Cardiac septum (tissue), 1 donor: ENCODE measurements around the gene ITPR1. TPM values are rescaled to one million over a fixed set of nuclear protein-coding genes. Genes with fewer than 3 reads are reported as not detected.

Experiments
- DNase-seq: peaks from one replicate; pipeline ENCODE4 v3.0.0-alpha.2; 2020; ENCODE audit warnings: low spot score
- intact Hi-C: fragments of 100-400 bp; cut with DNase I; formaldehyde crosslinking; loops from one replicate; pipeline ENCODE4 v1.14.0; 2022
- total RNA-seq: library from RNA; stranded (reverse); fragmentation: NEBNext Ultra II Directional; extraction: Animal tissue kit (Norgen Biotek cat#: 25700); gene quantifications from one replicate; pipeline ENCODE4 v1.2.1, GENCODE V29; 2021
- donor health status: DM: no; HTN: no; CAD: no.

The ITPR1 gene
- total RNA-seq, 1 donor from 2014 or later = 19.5 TPM

DNA sequence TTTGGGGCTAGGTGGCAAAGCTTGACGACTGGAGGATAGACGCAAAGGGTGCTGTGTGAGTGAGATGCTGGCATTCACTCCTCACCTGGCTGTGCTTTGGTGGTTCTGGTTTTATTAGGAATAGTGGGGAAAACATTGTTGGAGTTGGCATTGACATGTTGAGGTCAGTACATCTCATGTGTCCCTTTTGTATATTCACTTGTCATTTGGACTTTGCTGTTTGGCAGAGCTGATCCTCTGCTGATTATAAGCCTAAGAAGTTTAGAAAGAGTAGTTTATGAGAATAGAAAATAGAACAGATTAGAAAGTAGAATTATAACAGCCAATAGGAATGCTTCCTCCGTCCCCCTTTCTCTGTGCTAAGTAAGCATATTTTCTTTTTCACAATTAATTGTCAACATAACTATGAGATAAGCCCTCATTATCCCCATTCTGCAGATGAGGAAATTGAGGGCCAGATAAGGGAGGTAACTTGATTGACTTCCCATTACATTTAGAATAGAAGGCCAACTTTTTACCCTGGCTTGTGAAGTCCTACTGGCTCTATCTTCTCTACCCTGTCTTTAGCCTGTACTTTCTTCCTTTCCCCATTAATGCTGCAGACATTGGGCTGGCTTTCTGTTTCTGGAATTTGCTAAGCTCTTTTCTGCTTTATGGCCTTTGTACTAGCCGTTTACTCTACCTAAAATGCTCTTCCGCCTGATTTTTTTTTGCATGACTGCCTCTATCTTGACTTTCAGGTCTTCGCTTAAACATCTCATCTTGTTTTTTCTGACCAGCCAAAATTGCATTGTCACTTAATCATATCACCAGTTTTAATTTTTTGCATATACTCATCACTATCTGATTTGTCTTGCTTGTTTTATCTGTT, 12.8 kb downstream of the ITPR1 start:
- intact Hi-C loops = no loop called here
- DNase-seq = no peak

DNA sequence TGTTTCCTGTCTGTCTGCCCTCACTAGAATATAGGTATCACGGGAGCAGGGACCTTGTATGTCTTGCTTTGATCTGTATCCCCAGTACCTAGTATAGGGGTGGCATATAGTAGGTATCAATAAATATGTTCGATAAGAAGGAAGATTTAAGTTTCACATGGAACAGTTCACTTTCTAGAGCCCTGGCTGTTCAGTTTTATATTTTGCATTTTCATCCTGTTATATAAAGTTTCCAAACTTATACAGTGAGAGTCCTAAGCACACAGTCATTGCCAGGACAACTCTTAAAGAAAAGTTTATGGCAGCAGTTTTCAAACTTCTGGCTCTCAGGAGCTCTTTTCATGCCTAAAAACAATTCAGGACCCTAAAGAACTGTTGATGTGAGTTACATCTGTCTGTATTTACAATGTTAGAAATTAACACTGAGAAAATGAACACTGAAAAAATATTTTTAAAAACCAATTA, 13.4 kb downstream of the ITPR1 start:
- no peak for DNase-seq
- intact Hi-C loops = no loop called here

DNA sequence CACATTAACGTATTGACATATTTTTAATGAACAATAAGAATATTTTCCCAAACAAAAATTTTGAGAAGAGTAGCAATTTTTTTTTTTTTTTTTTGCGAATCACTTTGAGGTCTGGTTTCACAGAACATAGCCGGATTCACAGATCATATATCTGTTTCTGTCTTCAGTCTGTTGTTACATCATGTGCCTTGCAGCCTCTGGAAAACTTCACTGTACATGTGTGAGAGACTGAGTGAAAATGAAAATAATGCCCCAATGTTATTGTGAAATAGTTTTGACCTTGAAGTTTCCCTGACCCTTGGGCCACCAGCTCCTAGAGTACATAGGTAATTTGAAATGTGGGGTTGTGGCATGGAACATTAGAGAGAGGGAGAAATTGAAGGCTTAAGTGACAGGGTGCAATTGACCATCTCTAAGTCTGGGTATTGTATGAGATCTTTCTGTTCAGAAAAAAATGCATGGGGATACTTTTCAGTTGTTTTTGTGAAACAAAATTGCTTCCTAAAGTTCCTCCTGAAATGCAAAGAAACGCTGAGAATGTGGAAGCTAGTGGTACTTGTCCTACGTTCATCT, 14.0 kb downstream of the ITPR1 start:
- no peak for DNase-seq
- intact Hi-C loops = no loop called here

DNA sequence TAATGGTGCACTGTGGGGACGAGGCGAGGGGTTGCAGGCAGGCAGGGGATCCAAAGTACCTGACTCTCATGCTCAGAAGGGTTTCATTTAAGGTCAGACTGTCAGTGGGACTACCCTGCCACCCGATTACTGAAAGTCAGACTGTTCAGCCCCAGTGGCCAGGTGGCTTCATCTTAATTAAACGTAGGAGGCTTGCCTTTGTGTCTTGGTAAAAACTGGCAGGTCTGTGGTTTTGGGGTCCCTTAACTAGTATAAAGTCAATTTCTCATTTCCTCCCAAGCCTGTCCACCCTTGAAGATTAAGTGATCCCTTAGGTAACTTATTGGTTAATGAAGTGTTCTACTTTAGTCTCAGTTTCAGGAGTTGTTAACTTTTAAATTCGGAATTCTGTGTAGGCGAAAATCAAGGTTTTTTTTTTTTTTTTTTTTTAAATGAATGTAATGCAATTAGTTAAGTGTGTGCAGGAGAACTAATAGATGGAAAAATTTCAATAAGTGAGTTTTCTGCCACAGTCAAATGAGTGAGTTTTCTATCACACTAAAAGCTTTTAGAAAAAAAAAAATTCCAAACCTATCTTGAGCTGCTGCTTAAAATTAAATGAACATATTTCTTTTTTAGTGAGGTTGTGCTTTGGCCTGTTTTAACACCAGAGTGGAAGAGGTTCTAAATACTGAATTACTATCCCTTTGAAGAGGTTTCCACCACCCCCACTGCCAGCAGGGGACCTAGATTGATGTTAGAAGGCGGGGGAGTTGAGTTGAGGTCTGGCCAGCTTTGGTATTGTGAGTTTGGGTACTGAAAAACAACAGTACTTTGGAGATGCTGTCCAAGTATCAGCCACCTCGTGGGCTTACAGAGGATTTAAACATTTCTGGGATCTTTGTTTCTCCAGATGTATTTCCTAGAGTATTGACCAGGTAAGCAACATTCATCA, 15.2 kb downstream of the ITPR1 start:
- no peak for DNase-seq
- intact Hi-C loops = no loop called here

DNA sequence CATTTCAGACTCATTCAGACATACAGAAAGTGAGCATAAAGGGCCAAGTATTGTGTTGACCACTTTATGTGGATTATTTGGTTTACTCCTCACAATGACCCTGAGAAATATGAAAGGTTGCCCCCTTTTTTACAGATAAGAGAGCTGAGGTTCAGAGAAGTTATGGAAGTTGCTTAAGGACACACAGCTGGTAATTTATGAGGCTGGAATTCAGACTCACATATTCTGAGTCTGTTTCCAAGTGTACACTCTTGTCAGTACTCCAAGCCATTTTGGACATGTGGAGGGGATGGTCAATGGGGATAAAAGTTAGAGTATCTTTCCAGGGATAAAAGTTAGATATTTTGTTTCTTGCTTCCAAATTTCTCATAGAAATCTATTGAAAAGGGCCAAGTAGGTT, 15.9 kb downstream of the ITPR1 start:
- DNase-seq = no peak
- intact Hi-C loops = no loop called here

DNA sequence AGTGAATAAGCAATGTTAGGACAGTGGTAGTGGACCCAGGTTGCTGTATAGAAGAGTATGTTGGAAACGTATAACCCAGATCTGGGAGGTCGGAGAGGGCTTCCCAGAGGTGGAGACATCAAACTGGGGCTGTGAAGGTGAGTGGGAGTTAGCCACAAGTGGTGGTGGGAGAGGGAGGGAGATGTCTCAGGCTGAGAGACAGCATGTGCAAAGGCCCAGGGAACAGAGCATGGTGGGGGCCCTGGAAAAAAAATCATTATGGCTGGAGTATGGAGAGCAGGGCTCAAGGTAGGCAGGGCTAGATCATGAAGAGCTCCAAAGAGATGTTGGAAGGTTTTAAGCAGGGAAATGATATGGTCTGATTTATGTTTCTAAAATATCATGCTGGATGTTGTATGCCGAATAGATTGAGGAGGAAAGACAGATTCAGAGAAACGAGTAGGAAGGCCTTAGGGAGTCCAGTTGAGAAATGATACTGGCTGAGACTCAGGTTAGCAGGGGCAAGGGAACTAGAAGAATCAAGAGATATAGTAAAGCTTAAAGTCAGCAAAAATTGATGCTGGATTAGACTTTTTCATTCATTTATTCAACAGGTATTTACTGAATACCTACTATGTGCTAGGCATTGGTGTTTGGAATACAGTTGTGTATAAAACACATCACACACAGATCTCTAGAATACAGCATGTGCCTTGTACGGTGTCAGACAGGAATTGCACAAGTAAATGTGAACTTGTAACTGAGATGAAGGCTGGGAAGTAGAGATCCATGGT, 17.0 kb downstream of the ITPR1 start:
- intact Hi-C loops = no loop called here
- DNase-seq = no peak

DNA sequence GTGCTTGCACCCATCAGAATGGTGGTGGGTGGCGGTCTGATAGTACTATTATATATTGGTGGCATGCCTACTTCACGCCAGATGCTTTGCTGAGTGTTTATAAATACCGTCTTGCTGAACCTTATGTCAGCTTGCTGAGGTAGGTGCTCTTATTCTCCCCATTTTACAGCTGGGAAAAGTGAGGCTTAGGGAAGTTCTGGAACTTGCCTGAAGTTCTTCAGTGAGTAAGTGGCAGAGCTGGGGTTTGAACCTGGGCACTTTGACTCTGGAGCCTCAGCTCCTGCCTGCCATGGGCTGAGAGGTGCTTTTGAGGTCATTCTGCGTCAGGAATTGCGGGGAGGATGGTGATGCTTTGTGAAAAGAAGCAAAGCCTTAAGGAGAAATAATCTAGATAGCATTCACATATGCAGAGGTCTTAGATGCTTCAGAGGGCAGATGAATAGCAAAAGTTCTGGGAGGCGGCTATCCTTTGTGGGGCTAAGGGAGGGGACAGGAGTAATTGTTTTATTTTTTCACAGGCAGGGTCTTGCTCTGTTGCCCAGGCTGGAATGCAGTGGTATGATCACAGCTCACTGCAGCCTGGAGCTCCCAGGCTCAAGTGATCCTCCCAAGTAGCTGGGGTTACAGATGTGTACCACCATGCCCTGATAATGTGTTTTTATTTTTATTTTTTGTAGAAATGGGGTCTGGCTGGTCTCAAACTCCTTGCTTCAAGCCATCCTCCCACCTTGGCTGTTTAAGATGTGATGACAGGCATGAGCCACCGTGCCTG, 18.5 kb downstream of the ITPR1 start:
- DNase-seq = no peak
- intact Hi-C loops = no loop called here

DNA sequence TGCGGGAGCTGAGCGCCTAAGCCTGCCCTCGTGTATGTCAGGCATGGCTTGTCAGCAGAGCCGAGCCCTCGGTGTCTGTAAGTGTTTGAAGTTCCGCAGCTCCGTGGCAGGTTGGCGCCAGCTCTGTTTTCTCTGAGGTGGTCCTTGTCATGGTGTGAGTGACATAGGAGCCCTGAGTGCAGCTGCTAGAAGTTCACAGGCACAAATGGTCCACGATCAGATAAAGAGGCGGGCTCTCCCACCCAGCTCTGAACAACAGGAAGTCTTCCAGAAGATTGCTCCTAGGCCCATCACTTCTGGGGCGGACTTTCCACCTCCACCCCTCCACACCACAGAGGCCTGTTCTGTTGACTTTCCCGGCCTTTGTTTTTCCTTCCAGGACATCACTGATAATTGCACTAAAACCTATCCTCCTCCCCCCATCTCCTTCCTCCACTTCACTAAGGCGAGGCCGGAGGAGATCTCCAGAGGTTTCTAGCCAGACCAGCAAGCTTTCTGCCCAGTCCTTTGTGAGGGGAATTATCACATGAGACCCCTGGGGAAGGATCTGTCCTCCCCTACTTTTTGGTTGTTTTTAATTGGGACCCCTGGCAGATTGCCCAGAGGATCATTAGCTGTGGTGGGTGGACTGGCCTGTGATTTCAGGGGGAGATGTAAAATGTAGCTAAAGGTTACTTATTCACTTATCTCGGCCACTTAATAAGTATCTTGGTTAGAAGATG, 19.9 kb downstream of the ITPR1 start:
- no peak for DNase-seq
- intact Hi-C loops = no loop called here

DNA sequence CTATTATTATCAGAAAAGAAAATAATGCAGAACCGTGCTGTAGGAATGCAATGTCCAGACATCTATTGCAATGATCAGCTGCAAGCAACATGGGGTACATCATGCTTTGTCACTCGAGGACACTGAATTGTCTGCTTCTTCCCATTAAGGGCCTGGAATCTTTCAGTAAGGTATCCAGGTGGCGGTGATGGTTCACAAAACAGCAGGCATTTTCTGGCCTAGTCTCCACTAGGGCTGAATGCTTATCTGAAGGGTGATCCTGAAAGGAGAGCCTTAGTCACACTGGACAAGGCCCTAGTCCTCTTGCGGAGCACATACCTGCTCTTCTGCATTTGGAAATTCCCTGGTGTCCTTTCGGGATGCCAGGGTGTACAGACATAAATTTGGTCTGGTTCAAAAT, 21.2 kb downstream of the ITPR1 start:
- no peak for DNase-seq
- intact Hi-C loops = no loop called here

DNA sequence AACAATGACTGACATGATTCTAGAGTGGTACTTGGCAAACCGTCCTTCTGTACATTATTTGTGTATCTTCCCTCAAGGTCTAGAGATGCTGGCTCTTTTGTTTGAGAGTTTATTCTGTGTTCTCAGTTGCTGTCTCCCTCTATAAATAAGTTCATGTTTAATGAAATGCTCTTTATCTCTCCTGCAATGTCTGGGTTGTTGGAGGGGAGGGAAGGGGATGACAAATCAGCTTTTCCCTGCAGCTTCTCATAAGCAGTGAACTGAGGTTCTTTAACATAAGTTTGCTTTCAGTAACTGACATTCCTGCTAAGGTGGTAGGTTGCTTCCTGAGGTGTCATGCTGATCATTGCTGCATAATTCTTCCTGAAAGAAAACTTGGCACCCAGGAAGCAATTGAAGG, 21.8 kb downstream of the ITPR1 start:
- intact Hi-C loops = loop anchor here (5.0 kb wide), 1 partner anchor 38 kb away; no protein-coding TSS in a partner anchor
- DNase-seq = no peak

DNA sequence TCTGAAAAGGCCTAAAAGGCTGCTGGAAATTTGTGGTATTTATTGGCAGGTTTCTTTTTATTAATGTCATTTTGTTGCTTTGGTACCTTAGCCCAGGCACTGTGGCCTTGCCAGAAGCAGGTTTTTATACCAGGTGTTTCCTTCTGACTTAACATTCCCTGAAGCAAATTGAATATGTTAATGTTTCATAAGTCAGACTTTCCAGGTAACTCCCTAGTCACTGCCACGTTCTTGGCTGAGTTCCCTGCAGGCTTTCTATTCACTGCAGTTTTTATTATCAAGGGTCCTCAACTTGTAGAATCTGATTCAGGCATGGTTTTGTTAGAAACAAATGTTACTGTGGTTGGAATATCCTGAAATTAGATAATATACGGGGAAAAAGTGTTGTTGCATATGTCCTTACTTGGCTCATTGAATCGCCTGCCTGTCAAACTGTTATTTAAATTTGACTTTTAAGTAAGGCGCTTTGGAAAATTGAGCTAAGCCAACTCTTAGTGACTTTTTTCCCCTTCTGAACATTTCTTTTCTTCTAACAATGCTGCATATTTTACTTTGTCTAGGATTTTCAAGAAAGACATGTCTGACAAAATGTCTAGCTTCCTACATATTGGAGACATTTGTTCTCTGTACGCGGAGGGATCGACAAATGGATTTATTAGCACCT, 22.9 kb downstream of the ITPR1 start:
- no peak for DNase-seq
- intact Hi-C loops = loop anchor here (5.0 kb wide), 1 partner anchor 39 kb away; no protein-coding TSS in a partner anchor

DNA sequence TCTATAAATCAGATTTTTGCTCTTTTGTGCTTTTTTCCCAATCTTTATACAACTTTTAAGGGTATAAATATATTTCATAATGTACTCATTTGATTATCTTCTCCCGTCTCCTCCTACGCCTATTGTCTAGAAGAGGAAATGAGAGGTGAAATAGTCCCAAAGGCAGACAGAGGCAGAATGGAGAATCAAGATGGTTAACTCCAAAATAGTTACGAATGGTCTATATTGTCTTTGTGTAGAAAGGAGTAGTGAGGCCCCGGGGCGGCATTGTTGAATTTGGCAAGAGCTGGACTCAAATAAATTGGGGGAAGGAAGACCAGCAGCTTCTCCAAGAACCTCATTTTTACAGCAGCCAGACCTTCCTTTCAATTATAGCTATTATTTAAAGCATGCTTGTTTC, 23.9 kb downstream of the ITPR1 start:
- DNase-seq = no peak
- intact Hi-C loops = loop anchor here (5.0 kb wide), 1 partner anchor 40 kb away; no protein-coding TSS in a partner anchor

DNA sequence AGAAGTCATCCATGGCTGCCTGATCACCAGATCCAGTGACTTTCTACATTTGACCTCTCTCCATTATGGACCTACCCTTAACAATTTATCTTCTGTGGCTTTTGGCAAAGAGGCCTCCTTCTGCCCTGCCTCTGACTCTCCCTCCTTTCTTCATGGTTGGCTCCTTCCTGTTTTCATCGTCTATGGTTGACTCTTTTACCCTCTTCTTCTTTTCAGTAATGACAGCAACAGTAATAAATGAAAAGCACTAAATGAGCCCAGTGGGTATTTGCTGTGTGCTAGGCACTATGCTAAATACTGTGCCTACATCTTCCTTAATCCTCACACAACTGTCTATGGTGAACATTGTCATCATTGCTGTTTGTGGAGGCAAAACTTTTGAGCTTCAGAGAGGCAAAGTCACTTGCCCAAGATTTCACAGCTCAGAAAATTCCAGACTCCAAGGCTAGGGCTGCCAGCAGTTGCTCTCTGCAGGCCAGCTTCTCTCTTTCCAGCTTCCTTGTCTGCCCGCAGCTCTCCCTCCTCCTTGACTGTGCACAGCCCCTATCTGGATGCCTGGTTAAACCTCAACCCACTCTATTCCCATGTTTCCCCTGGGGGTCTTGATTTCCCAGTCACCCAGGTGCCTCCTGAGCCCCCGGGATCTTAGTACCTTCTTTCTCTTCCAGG, 24.6 kb downstream of the ITPR1 start:
- DNase-seq = no peak
- intact Hi-C loops = loop anchor here (5.0 kb wide), 1 partner anchor 40 kb away; no protein-coding TSS in a partner anchor

DNA sequence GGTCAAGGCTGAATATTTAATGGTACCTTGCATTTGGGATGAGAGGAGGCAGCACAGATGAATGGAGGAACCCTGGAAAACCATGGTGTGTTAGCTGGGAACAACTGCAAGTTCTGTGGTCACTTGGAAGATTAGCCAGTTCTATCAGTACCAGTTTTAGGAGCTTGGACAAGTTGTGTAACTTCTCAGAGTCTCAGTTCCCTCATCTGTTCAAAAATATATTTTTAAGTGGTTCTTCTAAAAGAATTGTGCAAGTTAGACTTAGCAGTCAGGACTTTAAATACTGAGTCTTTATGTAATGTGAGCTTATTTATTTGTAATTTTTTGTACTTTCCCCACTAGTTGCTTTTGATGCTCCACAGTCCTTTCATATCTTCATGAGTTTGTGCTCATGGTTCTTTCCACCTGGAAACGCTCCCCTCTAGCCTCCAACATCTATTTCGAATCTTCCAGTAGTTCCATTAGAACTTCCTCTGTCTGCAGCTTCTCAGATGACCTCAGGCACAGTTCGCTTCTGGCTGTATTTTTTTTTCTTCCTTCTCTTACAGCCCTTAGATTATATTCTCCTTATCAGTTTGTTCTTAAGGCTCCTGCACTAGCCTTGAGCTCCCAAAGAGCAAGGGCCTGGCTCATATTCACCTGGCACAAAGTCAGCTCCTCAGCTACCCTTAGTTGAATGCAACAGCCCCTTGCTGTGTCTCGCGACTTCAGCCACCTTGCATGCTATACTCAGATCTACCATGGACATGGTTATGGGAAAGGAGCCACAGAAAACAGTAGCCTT, 27.1 kb downstream of the ITPR1 start:
- intact Hi-C loops = no loop called here
- no peak for DNase-seq

DNA sequence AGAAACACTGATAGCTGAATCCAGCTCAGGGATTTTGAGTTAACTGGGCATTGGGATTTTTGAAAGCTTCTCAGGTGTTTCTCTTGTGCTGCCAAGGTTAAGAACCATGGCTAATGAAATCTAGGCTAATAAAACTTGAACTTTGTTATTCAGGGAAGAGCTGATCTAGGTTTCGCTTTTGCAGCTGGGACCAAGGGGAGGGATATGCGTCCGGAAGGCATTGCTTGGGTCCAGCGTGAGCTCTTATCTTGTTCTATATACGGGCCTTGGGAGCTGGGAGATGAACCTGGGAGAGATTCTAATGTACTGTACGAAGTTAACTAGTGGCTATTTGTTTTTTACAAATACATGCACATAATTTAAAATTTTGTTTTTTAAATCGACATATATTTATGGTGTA, 29.8 kb downstream of the ITPR1 start:
- intact Hi-C loops = no loop called here
- DNase-seq = no peak
